ENCODE measurements around the gene SDR9C7.

- TF ChIP-seq, protein P1, sequence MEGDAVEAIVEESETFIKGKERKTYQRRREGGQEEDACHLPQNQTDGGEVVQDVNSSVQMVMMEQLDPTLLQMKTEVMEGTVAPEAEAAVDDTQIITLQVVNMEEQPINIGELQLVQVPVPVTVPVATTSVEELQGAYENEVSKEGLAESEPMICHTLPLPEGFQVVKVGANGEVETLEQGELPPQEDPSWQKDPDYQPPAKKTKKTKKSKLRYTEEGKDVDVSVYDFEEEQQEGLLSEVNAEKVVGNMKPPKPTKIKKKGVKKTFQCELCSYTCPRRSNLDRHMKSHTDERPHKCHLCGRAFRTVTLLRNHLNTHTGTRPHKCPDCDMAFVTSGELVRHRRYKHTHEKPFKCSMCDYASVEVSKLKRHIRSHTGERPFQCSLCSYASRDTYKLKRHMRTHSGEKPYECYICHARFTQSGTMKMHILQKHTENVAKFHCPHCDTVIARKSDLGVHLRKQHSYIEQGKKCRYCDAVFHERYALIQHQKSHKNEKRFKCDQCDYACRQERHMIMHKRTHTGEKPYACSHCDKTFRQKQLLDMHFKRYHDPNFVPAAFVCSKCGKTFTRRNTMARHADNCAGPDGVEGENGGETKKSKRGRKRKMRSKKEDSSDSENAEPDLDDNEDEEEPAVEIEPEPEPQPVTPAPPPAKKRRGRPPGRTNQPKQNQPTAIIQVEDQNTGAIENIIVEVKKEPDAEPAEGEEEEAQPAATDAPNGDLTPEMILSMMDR (conservative IDR thresholded peaks at IDR 0.05 in 1 of 2, IDR thresholded peaks at IDR 0.05 in 1 of 2; ENCODE audit: low read depth in 1 of 2, low read length in 2 of 2) = no peak
- TF ChIP-seq EZH2 (IDR thresholded peaks at IDR 0.05; ENCODE audit: low read length, missing control alignments) = no peak
Measured at GRCh38 chr12:56898938-56899337, 35.3 kb downstream of the SDR9C7 start.
